ENCODE data around the gene DDIT4.

- TF ChIP-seq, protein P1, sequence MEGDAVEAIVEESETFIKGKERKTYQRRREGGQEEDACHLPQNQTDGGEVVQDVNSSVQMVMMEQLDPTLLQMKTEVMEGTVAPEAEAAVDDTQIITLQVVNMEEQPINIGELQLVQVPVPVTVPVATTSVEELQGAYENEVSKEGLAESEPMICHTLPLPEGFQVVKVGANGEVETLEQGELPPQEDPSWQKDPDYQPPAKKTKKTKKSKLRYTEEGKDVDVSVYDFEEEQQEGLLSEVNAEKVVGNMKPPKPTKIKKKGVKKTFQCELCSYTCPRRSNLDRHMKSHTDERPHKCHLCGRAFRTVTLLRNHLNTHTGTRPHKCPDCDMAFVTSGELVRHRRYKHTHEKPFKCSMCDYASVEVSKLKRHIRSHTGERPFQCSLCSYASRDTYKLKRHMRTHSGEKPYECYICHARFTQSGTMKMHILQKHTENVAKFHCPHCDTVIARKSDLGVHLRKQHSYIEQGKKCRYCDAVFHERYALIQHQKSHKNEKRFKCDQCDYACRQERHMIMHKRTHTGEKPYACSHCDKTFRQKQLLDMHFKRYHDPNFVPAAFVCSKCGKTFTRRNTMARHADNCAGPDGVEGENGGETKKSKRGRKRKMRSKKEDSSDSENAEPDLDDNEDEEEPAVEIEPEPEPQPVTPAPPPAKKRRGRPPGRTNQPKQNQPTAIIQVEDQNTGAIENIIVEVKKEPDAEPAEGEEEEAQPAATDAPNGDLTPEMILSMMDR (IDR thresholded peaks at IDR 0.05) = no peak
- no peak for TF ChIP-seq POLR2A (IDR thresholded peaks at IDR 0.05)
Observed at GRCh38 chr10:72309290-72310240, 35.8 kb downstream of the DDIT4 start.
